KOPT-K1 (cell line): Measurements from ENCODE around the gene MACF1.

Source experiments
- H3K27ac ChIP-seq: fragments of 200-600 bp; sonication (generic); 2 replicates; pipeline ENCODE4 v1.5.1; 2016; ENCODE audit warnings: antibody characterized with exemption, mild to moderate bottlenecking, low read depth, low read length; ENCODE audit not compliant: poor library complexity, severe bottlenecking
- H3K36me3 ChIP-seq: fragments of 200-600 bp; sonication (generic); 2 replicates; pipeline ENCODE4 v1.5.1; 2017; ENCODE audit warnings: antibody characterized with exemption, mild to moderate bottlenecking, low read length, moderate library complexity; ENCODE audit not compliant: insufficient read depth
- H3K9me3 ChIP-seq: fragments of 200-600 bp; sonication (generic); 2 replicates; pipeline ENCODE4 v1.5.1; 2017; ENCODE audit warnings: antibody characterized with exemption, low read length, mild to moderate bottlenecking; ENCODE audit not compliant: insufficient read depth, poor library complexity, severe bottlenecking

Gene MACF1

DNA sequence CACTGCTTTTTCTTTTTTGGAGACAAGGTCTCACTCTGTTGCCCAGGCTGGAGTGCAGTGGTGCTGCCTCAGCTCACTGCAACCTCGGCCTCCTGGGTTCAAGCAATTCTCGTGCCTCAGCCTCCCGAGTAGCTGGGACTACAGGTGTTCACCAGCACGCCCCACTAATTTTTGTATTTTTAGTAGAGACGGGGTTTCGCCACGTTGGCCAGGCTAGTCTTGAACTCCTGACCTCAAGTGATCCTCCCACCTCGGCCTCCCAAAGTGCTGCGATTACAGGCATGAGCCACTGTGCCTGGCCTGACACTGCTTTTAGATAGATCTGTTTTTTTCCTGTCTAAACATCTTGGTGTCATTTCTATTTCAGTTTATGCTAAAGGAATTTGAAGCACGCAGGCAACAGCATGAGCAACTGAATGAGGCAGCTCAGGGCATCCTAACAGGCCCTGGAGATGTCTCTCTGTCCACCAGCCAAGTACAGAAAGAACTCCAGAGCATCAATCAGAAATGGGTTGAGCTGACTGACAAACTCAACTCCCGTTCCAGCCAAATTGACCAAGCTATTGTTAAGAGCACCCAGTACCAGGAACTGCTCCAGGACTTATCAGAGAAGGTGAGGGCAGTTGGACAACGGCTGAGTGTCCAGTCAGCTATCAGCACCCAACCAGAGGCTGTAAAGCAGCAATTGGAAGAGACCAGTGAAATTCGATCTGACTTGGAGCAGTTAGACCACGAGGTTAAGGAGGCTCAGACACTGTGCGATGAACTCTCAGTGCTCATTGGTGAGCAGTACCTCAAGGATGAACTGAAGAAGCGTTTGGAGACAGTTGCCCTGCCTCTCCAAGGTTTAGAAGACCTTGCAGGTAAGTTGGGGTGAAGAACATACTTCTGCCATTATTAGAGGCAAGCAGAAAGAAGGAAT, 180.8 kb downstream of the MACF1 start:
- Histone ChIP-seq H3K27ac (no peak overlapping the region), H3K36me3 (peaks cover 93% of the 10 kb centered on the region), H3K9me3 (no peaks in the 10 kb centered on the region)

GRCh38 chr1:39386997-39387396, 182.5 kb downstream of the MACF1 start:
- H3K27ac ChIP-seq, result no peak overlapping the region
- H3K9me3 ChIP-seq, result no peaks in the 10 kb centered on the region
- H3K36me3 ChIP-seq, result peaks cover 92% of the 10 kb centered on the region

DNA sequence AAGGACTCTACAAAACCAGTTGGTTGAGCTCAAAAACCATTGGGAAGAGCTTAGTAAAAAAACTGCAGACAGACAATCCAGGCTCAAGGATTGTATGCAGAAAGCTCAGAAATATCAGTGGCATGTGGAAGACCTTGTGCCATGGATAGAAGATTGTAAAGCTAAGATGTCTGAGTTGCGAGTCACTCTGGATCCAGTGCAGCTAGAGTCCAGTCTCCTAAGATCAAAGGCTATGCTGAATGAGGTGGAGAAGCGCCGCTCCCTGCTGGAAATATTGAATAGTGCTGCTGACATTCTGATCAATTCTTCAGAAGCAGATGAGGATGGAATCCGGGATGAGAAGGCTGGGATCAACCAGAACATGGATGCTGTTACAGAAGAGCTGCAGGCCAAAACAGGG, 183.0 kb downstream of the MACF1 start:
- peaks cover 90% of the 10 kb centered on the region for H3K36me3 ChIP-seq
- no peaks in the 10 kb centered on the region for H3K9me3 ChIP-seq
- H3K27ac ChIP-seq, result no peak overlapping the region

DNA sequence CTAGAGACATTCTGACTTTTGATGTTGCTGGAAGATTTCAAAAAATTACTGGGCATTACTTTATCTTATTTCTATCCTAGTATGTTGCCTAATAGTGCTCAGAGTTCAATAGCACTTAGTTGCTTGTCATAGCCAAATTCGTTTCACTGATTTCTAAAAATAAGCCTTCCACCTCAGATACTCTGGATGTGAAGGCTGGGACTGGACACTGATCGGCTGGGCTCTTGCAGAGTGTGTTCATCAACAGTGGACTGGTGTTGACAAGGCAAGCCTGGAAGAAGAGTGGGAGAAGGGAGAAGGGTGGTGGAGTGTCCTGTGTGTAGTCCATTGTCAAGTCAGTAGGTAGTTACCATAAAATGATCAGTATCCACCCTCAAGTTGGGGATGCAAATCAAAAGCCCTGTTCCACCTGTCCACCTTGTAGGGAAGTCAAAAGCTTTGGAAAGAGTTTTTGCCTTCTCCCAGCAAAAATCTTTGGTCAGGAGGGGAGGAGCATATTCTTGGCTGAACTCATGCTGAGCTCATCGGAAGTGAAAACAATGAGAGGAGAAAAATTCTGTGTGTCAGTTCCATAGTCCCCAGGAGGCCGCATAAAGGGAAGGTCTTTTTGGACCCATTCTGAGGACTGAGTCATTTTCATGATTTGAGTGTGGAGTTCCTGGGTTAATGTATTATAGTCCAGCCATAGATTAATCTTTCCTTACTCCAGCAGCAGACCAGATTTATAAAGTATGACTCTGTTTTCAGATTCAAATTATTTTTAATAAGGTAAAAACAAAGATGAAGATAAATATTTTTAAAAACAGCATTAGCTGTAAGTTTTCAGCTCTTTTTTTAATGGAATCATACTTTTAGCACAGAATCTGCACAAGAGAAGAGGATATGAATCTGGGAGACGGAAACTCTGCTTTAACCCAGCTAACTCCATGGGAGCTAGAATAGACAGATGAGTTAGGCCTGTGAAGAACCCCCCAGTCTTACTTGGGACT, 187.5 kb downstream of the MACF1 start:
- Histone ChIP-seq H3K9me3 (no peaks in the 10 kb centered on the region), H3K27ac (peak overlapping the region; percentile 38), H3K36me3 (peaks cover 48% of the 10 kb centered on the region)

GRCh38 chr1:39392851-39393573, 188.5 kb downstream of the MACF1 start:
- peak overlapping the region; percentile 79 for H3K27ac ChIP-seq
- peaks cover 38% of the 10 kb centered on the region for H3K36me3 ChIP-seq
- H3K9me3 ChIP-seq, result no peaks in the 10 kb centered on the region

DNA sequence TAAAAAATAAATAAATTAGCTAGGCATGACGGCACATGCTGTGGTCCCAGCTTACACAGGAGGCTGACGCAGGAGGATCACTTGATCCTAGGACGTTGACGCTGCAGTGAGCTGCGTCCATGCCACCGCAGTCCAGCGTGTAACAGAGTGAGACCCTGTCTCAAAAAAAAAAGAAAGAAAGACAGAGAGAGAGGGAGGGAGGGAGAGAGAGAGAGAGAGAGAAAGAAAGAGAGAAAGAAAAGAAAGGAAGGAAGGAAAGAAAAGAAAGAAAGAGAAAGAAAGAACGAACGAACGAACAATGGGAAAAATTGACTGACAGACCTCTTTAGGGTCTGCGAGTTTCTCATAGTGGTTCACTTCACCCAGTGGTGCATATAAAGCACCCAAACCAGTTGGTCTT, 189.2 kb downstream of the MACF1 start:
- Histone ChIP-seq H3K27ac (peak overlapping the region; percentile 79), H3K9me3 (no peaks in the 10 kb centered on the region), H3K36me3 (peaks cover 31% of the 10 kb centered on the region)

GRCh38 chr1:39394059-39394458, 189.6 kb downstream of the MACF1 start:
- H3K9me3 ChIP-seq, result no peaks in the 10 kb centered on the region
- H3K36me3 ChIP-seq, result peaks cover 27% of the 10 kb centered on the region
- peak overlapping the region; percentile 79 for H3K27ac ChIP-seq

DNA sequence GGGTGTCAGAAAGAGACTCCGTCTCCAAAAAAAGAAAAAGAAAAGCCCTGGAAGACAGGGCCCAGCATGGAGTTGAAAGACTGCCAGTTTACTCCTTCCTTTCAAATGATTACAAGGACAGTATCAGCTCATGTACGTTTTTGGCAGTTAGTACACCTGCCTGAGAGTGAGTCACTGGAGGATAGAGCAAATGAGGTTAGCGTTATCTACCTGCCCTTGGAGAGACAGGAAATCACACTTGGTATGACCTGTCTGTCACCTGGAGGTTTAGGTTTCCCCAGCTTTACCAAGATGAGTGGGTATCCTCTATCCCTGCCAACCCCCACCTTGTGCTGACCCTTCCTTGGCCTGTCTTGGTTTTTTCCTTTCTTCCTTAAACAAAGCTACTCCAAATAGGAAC, 190.1 kb downstream of the MACF1 start:
- H3K36me3 ChIP-seq, result peaks cover 22% of the 10 kb centered on the region
- no peaks in the 10 kb centered on the region for H3K9me3 ChIP-seq
- H3K27ac ChIP-seq, result peak overlapping the region; percentile 79

DNA sequence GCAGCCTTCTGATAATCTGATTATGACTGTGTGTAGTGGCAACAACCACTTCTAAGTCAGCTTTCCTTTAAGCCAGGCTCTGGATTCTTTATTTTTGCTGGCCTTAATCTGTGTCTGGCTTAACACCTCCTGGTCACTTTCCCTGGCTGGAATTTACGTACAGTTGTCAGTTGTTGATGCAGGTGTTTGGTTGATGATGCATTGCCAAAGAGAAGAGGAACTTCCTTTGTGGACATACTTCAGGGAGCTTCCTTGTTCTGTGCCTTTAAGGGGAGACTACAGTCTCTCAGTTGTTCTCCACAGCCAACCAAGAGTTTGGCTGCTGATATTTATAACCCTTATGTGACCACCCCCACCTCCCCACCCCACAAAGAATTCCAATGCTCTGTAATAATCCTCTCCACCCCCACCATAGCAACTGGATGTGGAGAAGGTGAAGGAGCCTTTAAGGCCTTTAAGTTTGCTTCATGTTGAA, 190.9 kb downstream of the MACF1 start:
- no peaks in the 10 kb centered on the region for H3K9me3 ChIP-seq
- H3K27ac ChIP-seq, result peak overlapping the region; percentile 79
- peaks cover 14% of the 10 kb centered on the region for H3K36me3 ChIP-seq

GRCh38 chr1:39396671-39397070, 192.2 kb downstream of the MACF1 start:
- Histone ChIP-seq H3K9me3 (no peaks in the 10 kb centered on the region), H3K27ac (peak overlapping the region; percentile 79), H3K36me3 (peaks cover 5% of the 10 kb centered on the region)

DNA sequence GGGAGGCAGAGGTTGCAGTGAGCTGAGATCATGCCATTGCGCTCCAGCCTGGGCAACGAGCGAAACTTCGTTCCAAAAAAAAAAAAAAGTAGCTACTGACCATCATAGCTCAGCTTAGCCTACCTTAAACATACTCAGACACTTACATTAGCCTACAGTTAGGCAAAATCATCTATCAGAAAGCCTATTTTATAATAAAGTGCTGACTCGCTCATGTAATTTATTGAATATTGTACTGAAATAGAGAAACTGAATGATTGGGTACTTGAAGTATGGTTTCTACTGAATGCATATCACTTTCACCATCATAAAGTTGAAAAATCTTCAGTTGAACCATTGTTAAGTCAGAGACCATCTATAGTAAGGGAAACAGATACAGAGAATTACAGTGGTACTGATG, 193.0 kb downstream of the MACF1 start:
- H3K9me3 ChIP-seq, result no peaks in the 10 kb centered on the region

DNA sequence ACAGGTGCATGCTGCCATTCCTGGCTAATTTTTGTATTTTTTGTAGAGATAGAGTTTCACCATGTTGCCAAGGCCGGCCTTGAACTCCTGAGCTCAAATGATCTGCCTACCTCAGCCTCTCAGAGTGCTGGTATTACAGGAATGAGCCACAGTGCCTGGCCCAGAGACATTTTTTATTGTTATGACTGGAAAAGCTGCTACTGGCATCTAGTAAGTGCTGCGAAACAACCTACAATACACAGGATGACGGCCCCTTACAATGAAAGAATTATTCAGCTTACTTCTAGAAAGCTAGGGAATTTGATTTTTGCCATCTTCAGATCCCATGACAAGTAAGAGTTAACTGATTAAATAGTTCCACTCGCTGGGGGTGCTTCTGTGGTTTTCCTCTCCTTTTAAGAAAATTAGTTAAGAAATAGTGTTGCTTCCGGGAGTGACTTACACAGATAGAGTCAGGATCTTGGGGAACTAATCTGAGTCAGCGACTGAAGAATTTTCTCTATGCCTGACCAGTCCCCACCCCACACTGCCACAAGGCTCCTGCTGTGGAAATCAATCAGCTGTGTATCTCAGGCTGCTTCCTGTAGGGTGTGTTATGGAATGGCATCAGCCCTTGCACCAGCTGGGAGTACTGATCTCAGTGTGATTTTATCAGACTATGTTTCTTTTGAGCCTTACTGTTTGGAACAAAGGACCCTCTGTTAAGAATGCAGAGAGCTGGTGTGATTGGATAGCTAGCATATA, 194.0 kb downstream of the MACF1 start:
- H3K36me3 ChIP-seq, result no peaks in the 10 kb centered on the region
- H3K9me3 ChIP-seq, result no peaks in the 10 kb centered on the region
- H3K27ac ChIP-seq, result peak overlapping the region; percentile 79

More for the DNA sequence above, 193.0 kb downstream of the MACF1 start:
- Histone ChIP-seq H3K27ac (peak overlapping the region; percentile 79), H3K36me3 (no peaks in the 10 kb centered on the region)

DNA sequence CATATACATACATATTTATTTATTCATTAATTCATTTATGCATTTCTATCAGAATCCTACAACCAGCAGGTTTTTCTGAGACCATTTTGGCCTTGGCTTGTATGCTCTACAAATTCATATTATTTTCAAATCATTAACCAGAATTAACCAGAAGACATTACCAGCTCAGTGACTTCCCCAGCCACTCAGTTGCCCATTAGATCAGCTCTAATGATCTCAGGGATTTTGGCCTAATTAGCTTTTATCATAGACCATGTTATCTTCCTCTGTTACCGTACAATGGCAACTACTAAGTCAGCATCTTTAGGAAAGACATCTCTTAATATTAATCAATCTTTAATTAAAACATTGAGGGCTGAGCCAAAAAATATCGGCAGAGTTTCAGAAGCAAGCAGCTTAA, 196.6 kb downstream of the MACF1 start:
- no peaks in the 10 kb centered on the region for H3K36me3 ChIP-seq
- H3K27ac ChIP-seq, result no peak overlapping the region
- H3K9me3 ChIP-seq, result no peaks in the 10 kb centered on the region

DNA sequence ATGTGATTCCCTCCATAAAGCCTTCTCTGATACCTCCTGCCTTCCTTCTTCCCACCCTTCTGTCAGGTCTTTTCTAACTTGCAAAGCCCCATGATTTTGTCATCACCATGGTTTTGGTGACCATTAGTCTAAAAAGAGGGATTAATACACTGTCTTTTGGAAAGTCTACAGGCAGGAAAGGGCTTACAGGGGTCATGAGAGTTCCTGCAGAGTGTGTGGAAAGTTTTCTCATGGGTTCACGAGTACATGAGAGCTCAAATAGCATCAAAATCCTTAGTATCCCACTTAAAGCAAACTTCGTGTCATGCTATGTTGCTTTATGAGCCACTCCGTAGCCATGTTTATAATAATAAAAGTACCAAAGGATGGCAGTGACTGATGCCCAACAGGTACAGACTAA, 200.4 kb downstream of the MACF1 start:
- Histone ChIP-seq H3K9me3 (no peaks in the 10 kb centered on the region), H3K36me3 (no peaks in the 10 kb centered on the region), H3K27ac (no peak overlapping the region)
